HEK293 (cell line): ENCODE data around the gene MAN1C1.

Experiments used
- CTCF ChIA-PET: fragments of 350-600 bp; formaldehyde crosslinking; extraction: SDS; loops from one replicate; lab custom pipeline; 2021; ENCODE audit warnings: antibody characterized with exemption; lab: Yijun Ruan, JAX
- POLR2A ChIA-PET: fragments of 300-600 bp; formaldehyde crosslinking; extraction: SDS; loops from one replicate; lab custom pipeline; 2020; ENCODE audit warnings: antibody characterized with exemption, inconsistent platforms; lab: Yijun Ruan, JAX
- H3K27ac ChIP-seq: fragments of 200-500 bp; sonication (Bioruptor generic); 2 replicates; pipeline ENCODE4 v1.5.1; 2014; ENCODE audit warnings: low read depth, low read length, control low read depth, inconsistent platforms; ENCODE audit errors: extremely low read depth
- H3K36me3 ChIP-seq, 2 experiments: fragments of 200-500 bp in 1 of 2; sonication (Bioruptor generic) in 1 of 2; 1 replicate in 1 of 2; 2 replicates in 1 of 2; pipeline ENCODE4 v1.5.1; 2014 to 2017; ENCODE audit warnings: inconsistent platforms in 2 of 2, low read length in 2 of 2; ENCODE audit not compliant: control insufficient read depth in 2 of 2, insufficient read depth in 1 of 2
- H3K4me1 ChIP-seq: fragments of 200-500 bp; sonication (Bioruptor generic); 2 replicates; pipeline ENCODE4 v1.5.1; 2014; ENCODE audit warnings: mild to moderate bottlenecking, low read length, inconsistent platforms; ENCODE audit not compliant: control insufficient read depth, insufficient read depth
- H3K4me3 ChIP-seq: 2 replicates; pipeline ENCODE4 v1.5.1; 2011; ENCODE audit warnings: low read depth, mild to moderate bottlenecking, control low read depth, low read length, moderate library complexity
- H3K9me3 ChIP-seq: fragments of 200-500 bp; sonication (Bioruptor generic); 2 replicates; pipeline ENCODE4 v1.5.1; 2014; ENCODE audit warnings: low read depth, low read length, inconsistent platforms; ENCODE audit not compliant: control insufficient read depth, insufficient read depth
- AEBP2 ChIP-seq: fragments of 450-650 bp; formaldehyde crosslinking; IDR thresholded peaks from 2 replicates; pipeline ENCODE4 v1.5.1; 2016; ENCODE audit warnings: missing biosample characterization, missing genetic modification characterization, borderline replicate concordance
- FEZF1 ChIP-seq: fragments of 450-650 bp; formaldehyde crosslinking; IDR thresholded peaks from 2 replicates; pipeline ENCODE4 v1.5.1; 2016; ENCODE audit warnings: missing biosample characterization, missing genetic modification characterization
- GLIS1 ChIP-seq: fragments of 450-650 bp; formaldehyde crosslinking; IDR thresholded peaks from 2 replicates; pipeline ENCODE4 v1.5.1; 2016; ENCODE audit warnings: missing biosample characterization, missing genetic modification characterization
- GLIS2 ChIP-seq: fragments of 450-650 bp; formaldehyde crosslinking; IDR thresholded peaks from 2 replicates; pipeline ENCODE4 v1.5.1; 2016; ENCODE audit warnings: missing biosample characterization, missing genetic modification characterization
- HIC1 ChIP-seq: fragments of 450-650 bp; formaldehyde crosslinking; IDR thresholded peaks from 2 replicates; pipeline ENCODE4 v1.5.1; 2016; ENCODE audit warnings: missing biosample characterization, missing genetic modification characterization
- MZF1 ChIP-seq: fragments of 450-650 bp; formaldehyde crosslinking; IDR thresholded peaks from 2 replicates; pipeline ENCODE4 v1.5.1; 2017; ENCODE audit warnings: missing biosample characterization, missing genetic modification characterization, borderline replicate concordance
- OSR2 ChIP-seq: fragments of 450-650 bp; formaldehyde crosslinking; IDR thresholded peaks from 2 replicates; pipeline ENCODE4 v1.5.1; 2016; ENCODE audit warnings: missing biosample characterization, missing genetic modification characterization
- TCF7L2 ChIP-seq: IDR thresholded peaks from 2 replicates; pipeline ENCODE4 v1.6.1; 2011; ENCODE audit warnings: low read depth, mild to moderate bottlenecking, inconsistent platforms, low read length, moderate library complexity, borderline replicate concordance
- ZBTB44 ChIP-seq: fragments of 450-650 bp; IDR thresholded peaks from 2 replicates; pipeline ENCODE4 v1.5.1; 2018; ENCODE audit warnings: missing biosample characterization, mild to moderate bottlenecking, missing genetic modification characterization
- ZBTB8A ChIP-seq: fragments of 450-650 bp; formaldehyde crosslinking; IDR thresholded peaks from 2 replicates; pipeline ENCODE4 v1.5.1; 2016; ENCODE audit warnings: missing biosample characterization, missing genetic modification characterization
- ZNF133 ChIP-seq: fragments of 450-650 bp; formaldehyde crosslinking; IDR thresholded peaks from 2 replicates; pipeline ENCODE4 v1.5.1; 2016; ENCODE audit warnings: missing biosample characterization, missing genetic modification characterization
- ZNF148 ChIP-seq: fragments of 450-650 bp; formaldehyde crosslinking; IDR thresholded peaks from 2 replicates; pipeline ENCODE4 v1.5.0; 2017; ENCODE audit warnings: missing biosample characterization, missing genetic modification characterization, borderline replicate concordance
- ZNF16 ChIP-seq: fragments of 450-650 bp; formaldehyde crosslinking; IDR thresholded peaks from 2 replicates; pipeline ENCODE4 v1.5.1; 2016; ENCODE audit warnings: low read depth, missing biosample characterization, missing genetic modification characterization
- ZNF221 ChIP-seq: fragments of 450-650 bp; formaldehyde crosslinking; IDR thresholded peaks from 2 replicates; pipeline ENCODE4 v1.5.1; 2017; ENCODE audit warnings: missing biosample characterization, missing genetic modification characterization, borderline replicate concordance
- ZNF292 ChIP-seq: fragments of 450-650 bp; formaldehyde crosslinking; IDR thresholded peaks from 2 replicates; pipeline ENCODE4 v1.5.1; 2016; ENCODE audit warnings: low read depth, missing biosample characterization, missing genetic modification characterization, borderline replicate concordance
- ZNF302 ChIP-seq: fragments of 450-650 bp; formaldehyde crosslinking; IDR thresholded peaks from 2 replicates; pipeline ENCODE4 v1.5.1; 2016; ENCODE audit warnings: missing biosample characterization, missing genetic modification characterization, low read depth
- ZNF350 ChIP-seq: fragments of 450-650 bp; formaldehyde crosslinking; IDR thresholded peaks from 2 replicates; pipeline ENCODE4 v1.5.0; 2017; ENCODE audit warnings: missing biosample characterization, mild to moderate bottlenecking, missing genetic modification characterization
- ZNF391 ChIP-seq: fragments of 450-650 bp; formaldehyde crosslinking; IDR thresholded peaks from 2 replicates; pipeline ENCODE4 v1.5.1; 2016; ENCODE audit warnings: low read depth, missing biosample characterization, missing genetic modification characterization, borderline replicate concordance
- ZNF426 ChIP-seq: fragments of 450-650 bp; formaldehyde crosslinking; IDR thresholded peaks from 2 replicates; pipeline ENCODE4 v1.5.1; 2017; ENCODE audit warnings: missing biosample characterization, missing genetic modification characterization, mild to moderate bottlenecking, inconsistent platforms, moderate library complexity
- ZNF433 ChIP-seq: fragments of 450-650 bp; formaldehyde crosslinking; IDR thresholded peaks from 2 replicates; pipeline ENCODE4 v1.5.1; 2016; ENCODE audit warnings: missing biosample characterization, missing genetic modification characterization, low read depth
- ZNF558 ChIP-seq: fragments of 450-650 bp; formaldehyde crosslinking; IDR thresholded peaks from 2 replicates; pipeline ENCODE4 v1.5.1; 2016; ENCODE audit warnings: missing biosample characterization, missing genetic modification characterization
- ZNF701 ChIP-seq: fragments of 450-650 bp; formaldehyde crosslinking; IDR thresholded peaks from 2 replicates; pipeline ENCODE4 v1.5.1; 2016; ENCODE audit warnings: missing biosample characterization, missing genetic modification characterization
- ZNF768 ChIP-seq: fragments of 450-650 bp; formaldehyde crosslinking; IDR thresholded peaks from 2 replicates; pipeline ENCODE4 v1.5.1; 2018; ENCODE audit warnings: missing biosample characterization, mild to moderate bottlenecking, missing genetic modification characterization
- ZSCAN30 ChIP-seq: fragments of 450-650 bp; IDR thresholded peaks from 2 replicates; pipeline ENCODE4 v1.5.1; 2018; ENCODE audit warnings: missing biosample characterization, mild to moderate bottlenecking, missing genetic modification characterization, moderate library complexity
- TF ChIP-seq, protein P1 (sequence below): fragments of 450-650 bp; formaldehyde crosslinking; IDR thresholded peaks from 2 replicates; pipeline ENCODE4 v1.5.1; 2017; ENCODE audit warnings: missing biosample characterization, missing genetic modification characterization

The MAN1C1 gene

GRCh38 chr1:25774921-25775771 lies 158.6 kb downstream of the MAN1C1 start (continued):
- TF ChIP-seq ZNF558 (tag by site-specific recombination) (no peak), ZBTB8A (tag by site-specific recombination) (no peak), FEZF1 (tag by site-specific recombination) (0 out of 2 replicates have a peak, but pooled peaks have one; percentile 13), ZBTB44 (tag by site-specific recombination) (peak; percentile 40), OSR2 (tag by site-specific recombination) (peak; percentile 69), ZNF133 (tag by site-specific recombination) (no peak), GLIS1 (tag by site-specific recombination) (peak; percentile 98), GLIS2 (tag by site-specific recombination) (peak; percentile 20; the same call in 1 of the 2 replicates), TCF7L2 (peak; percentile 71; the same call in 1 of the 2 replicates)

DNA sequence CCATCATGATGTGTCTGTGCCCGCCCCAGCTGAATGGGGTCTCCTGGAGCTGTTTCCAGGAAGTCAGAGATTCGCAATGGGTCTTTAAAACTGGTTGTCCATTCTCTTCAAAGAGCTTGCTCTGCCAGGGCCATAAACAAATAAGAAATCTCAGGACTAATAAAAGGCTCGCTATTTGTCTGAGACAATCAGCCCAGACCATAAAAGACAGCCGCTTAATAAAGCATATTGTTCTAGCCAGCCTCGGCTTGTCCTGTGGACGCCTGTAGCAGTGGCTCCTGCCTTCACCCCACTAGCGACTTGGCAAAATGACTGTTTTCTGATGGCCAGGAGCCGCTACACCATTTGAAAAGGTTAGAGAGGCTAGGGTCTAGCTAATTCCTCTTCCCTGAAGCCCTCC lies 162.8 kb downstream of the MAN1C1 start:
- Histone ChIP-seq H3K4me3 (no peak overlapping the region), H3K36me3 (no peaks in the 10 kb centered on the region), H3K4me1 (peaks cover 11% of the 10 kb centered on the region), H3K27ac (no peak overlapping the region), H3K9me3 (no peaks in the 10 kb centered on the region)
- ChIA-PET POLR2A (no interaction called here), CTCF (no interaction called here)
- no peak for TF ChIP-seq TCF7L2
- TF ChIP-seq OSR2 (tag by site-specific recombination) = no peak
- TF ChIP-seq ZNF148 (tag by site-specific recombination) = no peak
- TF ChIP-seq ZNF302 = no peak
- no peak for TF ChIP-seq AEBP2 (tag by site-specific recombination)
- TF ChIP-seq, protein P1, sequence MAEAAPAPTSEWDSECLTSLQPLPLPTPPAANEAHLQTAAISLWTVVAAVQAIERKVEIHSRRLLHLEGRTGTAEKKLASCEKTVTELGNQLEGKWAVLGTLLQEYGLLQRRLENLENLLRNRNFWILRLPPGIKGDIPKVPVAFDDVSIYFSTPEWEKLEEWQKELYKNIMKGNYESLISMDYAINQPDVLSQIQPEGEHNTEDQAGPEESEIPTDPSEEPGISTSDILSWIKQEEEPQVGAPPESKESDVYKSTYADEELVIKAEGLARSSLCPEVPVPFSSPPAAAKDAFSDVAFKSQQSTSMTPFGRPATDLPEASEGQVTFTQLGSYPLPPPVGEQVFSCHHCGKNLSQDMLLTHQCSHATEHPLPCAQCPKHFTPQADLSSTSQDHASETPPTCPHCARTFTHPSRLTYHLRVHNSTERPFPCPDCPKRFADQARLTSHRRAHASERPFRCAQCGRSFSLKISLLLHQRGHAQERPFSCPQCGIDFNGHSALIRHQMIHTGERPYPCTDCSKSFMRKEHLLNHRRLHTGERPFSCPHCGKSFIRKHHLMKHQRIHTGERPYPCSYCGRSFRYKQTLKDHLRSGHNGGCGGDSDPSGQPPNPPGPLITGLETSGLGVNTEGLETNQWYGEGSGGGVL = no peak
- TF ChIP-seq ZNF433 (tag by site-specific recombination) = no peak
- no peak for TF ChIP-seq HIC1
- TF ChIP-seq ZNF221 (tag by site-specific recombination) = no peak
- TF ChIP-seq ZNF426 (tag by site-specific recombination) = no peak
- TF ChIP-seq ZNF350 (tag by site-specific recombination) = no peak
- TF ChIP-seq ZNF768 (tag by site-specific recombination) = no peak
- TF ChIP-seq MZF1 (tag by site-specific recombination) = no peak
- no peak for TF ChIP-seq ZSCAN30 (tag by site-specific recombination)
- no peak for TF ChIP-seq ZNF701 (tag by site-specific recombination)
- TF ChIP-seq ZNF16 (tag by site-specific recombination) = no peak
- TF ChIP-seq ZNF391 = no peak
- TF ChIP-seq ZNF292 = no peak
